Stomach smooth muscle (tissue), 2 donors: ENCODE measurements around the gene SLFNL1.

Experiments used
- H3K27ac ChIP-seq: one replicate; pipeline ENCODE4 v1.7.0; 2013; ENCODE audit warnings: mild to moderate bottlenecking, low read length, inconsistent platforms
- H3K27me3 ChIP-seq, 2 donors: one replicate each; pipeline ENCODE4 v1.7.0; 2013; ENCODE audit warnings: low read length in 2 of 2; ENCODE audit not compliant: insufficient read depth in 2 of 2, control insufficient read depth in 1 of 2
- H3K36me3 ChIP-seq, 2 donors: one replicate each; pipeline ENCODE4 v1.7.0; 2013; ENCODE audit warnings: low read length in 2 of 2; ENCODE audit not compliant: control insufficient read depth in 2 of 2, insufficient read depth in 2 of 2
- H3K4me1 ChIP-seq: one replicate; pipeline ENCODE4 v1.7.0; 2013; ENCODE audit warnings: low read length; ENCODE audit not compliant: control insufficient read depth, insufficient read depth
- H3K4me3 ChIP-seq, 2 donors: one replicate each; pipeline ENCODE4 v1.7.0; 2013; ENCODE audit warnings: low read length in 2 of 2
- H3K9ac ChIP-seq, 2 donors: one replicate each; pipeline ENCODE4 v1.7.0; 2013; ENCODE audit warnings: low read length in 2 of 2, mild to moderate bottlenecking in 1 of 2
- H3K9me3 ChIP-seq, 2 donors: one replicate each; pipeline ENCODE4 v1.7.0; 2013; ENCODE audit warnings: low read length in 2 of 2; ENCODE audit not compliant: control insufficient read depth in 2 of 2
- donor health status: healthy.
- donor health status: Pancreatic carcinoma.

The SLFNL1 gene

DNA sequence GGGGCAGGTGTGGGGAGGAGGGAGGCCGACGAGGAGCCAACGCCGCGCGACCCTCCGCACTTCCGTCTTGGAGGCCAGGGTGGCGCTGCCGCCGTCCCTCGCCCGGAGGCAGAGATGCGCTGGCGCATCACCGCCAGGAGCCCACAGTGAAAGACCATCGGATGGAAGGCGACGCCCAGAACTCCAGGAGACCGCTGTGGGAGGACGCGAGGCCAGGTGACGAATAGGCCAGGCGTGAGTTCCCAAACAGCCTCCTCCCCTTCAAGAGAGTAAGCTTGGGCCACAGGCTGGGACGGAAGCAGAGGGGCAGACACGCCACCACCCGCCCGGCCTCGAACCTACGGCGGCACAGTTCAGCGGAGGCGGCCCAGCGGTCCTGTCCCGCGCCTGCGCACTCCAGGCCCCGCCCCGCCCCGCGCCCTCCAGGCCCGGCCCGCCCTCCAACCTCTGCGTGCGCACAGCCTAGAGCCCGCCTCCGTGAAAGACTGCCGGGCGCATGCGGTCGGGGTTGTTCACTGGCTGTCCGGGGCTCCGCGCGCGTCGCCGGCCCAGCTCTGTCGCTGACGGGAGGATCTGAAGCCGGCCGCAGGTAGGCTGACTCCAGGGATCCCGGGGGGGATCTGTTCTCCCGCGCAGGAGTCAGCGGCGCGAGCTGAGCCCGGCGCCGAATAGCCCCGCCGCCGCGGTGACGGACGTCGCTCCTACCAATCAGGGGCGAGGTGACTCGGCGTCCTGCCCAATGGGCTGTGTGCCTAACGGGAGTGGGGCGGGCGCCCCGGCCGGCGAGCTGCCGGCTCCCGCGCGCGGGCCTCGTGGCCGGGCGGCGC, 42.1 kb downstream of the SLFNL1 start, which contains the start of gene CTPS1:
CTPS1 (plus strand) TSS at position 456 of the 827 bp plus-strand sequence. CDS start 3,595 bp downstream, outside the sequence.
- Histone ChIP-seq H3K4me3 (peak within 1 kb of the TSS; percentile 64 to 92), H3K27me3 (no peaks in the 10 kb centered on the region), H3K4me1 (peaks cover 30% of the 10 kb centered on the region), H3K9ac (peak within 1 kb of the TSS; percentile 70 to 96), H3K36me3 (peaks cover 0 to 2% of the 10 kb centered on the region in 2 donors), H3K9me3 (no peaks in the 10 kb centered on the region), H3K27ac (peak within 1 kb of the TSS; percentile 92)

DNA sequence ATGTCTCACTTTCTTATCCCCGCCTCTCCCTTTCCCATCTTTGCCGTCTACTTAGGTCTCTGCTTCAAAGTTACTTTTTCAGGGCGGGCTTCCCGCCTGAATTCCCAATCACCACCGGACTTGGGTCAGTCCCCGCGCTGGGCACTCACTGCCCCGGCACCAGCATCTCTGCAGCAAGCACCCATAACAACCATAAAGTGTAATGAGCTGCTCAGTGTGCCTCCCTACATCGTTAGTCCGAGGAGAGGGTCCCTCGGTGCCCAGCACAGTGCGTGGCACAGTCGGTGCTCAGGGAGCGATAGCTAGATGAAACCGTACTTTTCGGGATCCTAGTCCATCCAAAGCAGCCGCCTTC, 42.7 kb downstream of the SLFNL1 start:
- no peaks in the 10 kb centered on the region for H3K9me3 ChIP-seq
- H3K27me3 ChIP-seq: no peaks in the 10 kb centered on the region
- peaks cover 30% of the 10 kb centered on the region for H3K4me1 ChIP-seq
- peak overlapping the region; percentile 70 to 96 for H3K9ac ChIP-seq
- peak overlapping the region; percentile 64 to 92 for H3K4me3 ChIP-seq
- peak overlapping the region; percentile 92 for H3K27ac ChIP-seq
- H3K36me3 ChIP-seq: peaks cover 0 to 2% of the 10 kb centered on the region in 2 donors

DNA sequence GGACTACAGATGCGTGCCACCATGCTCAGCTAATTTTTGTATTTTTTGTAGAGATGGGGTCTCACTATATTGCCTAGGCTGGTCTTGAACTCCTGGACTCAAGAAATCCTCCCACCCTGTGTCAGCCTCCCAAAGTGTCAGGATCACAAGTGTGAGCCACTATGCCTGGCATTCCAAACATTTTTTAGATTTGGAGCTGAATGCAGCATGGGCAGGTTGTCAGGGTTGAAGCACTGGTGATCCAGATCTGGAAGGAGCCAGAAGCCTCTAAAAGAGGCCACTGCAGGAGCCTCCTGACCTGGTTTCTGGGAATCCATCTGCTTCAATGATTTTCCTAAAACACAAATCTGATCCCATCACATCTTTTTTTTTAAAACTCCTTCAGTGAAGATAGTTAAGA, 43.8 kb downstream of the SLFNL1 start:
- no peaks in the 10 kb centered on the region for H3K9me3 ChIP-seq
- H3K27ac ChIP-seq: no peak overlapping the region
- H3K36me3 ChIP-seq: no peaks in the 10 kb centered on the region
- H3K4me1 ChIP-seq: peaks cover 29% of the 10 kb centered on the region
- H3K9ac ChIP-seq: no peak overlapping the region
- no peak overlapping the region for H3K4me3 ChIP-seq
- H3K27me3 ChIP-seq: no peaks in the 10 kb centered on the region

GRCh38 chr1:40976952-40977690, 44.4 kb downstream of the SLFNL1 start:
- H3K4me1 ChIP-seq: peaks cover 26% of the 10 kb centered on the region
- H3K9me3 ChIP-seq: no peaks in the 10 kb centered on the region
- no peak overlapping the region for H3K4me3 ChIP-seq
- no peak overlapping the region for H3K9ac ChIP-seq
- H3K27ac ChIP-seq: no peak overlapping the region
- H3K36me3 ChIP-seq: no peaks in the 10 kb centered on the region
- H3K27me3 ChIP-seq: no peaks in the 10 kb centered on the region

DNA sequence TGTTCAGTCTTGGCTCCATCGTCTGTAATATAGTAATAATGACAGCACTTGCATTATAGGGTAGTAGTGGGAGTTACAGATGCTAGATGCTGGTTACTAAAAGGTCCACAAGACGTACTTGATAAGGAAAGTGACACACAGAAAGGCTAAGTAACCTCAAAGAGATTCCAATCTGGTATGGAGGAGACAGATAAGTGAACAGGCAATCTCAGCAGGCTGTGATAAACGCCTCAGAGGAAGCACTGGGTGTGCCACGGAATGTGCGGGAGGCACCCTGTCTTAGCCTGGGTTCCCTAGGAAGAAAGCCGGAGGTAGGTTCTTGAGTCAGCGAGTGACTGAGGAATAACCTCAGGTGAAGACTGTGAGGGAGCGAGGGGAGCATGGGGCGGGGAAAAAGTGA, 46.6 kb downstream of the SLFNL1 start:
- no peak overlapping the region for H3K27ac ChIP-seq
- peaks cover 6% of the 10 kb centered on the region for H3K4me1 ChIP-seq
- H3K9ac ChIP-seq: no peak overlapping the region
- H3K27me3 ChIP-seq: no peaks in the 10 kb centered on the region
- no peak overlapping the region for H3K4me3 ChIP-seq
- H3K36me3 ChIP-seq: no peaks in the 10 kb centered on the region
- H3K9me3 ChIP-seq: no peaks in the 10 kb centered on the region

GRCh38 chr1:40973912-40974311, 47.6 kb downstream of the SLFNL1 start:
- Histone ChIP-seq H3K4me1 (peaks cover 1% of the 10 kb centered on the region), H3K9me3 (no peaks in the 10 kb centered on the region), H3K27me3 (no peaks in the 10 kb centered on the region)

GRCh38 chr1:40971966-40972365, 49.6 kb downstream of the SLFNL1 start:
- Histone ChIP-seq H3K4me1 (peaks cover 4% of the 10 kb centered on the region), H3K9ac (no peak overlapping the region), H3K36me3 (no peaks in the 10 kb centered on the region), H3K27me3 (no peaks in the 10 kb centered on the region), H3K9me3 (no peaks in the 10 kb centered on the region), H3K4me3 (no peak overlapping the region), H3K27ac (no peak overlapping the region)

More at GRCh38 chr1:40973912-40974311, 47.6 kb downstream of the SLFNL1 start:
- Histone ChIP-seq H3K4me3 (no peak overlapping the region), H3K9ac (no peak overlapping the region), H3K27ac (no peak overlapping the region), H3K36me3 (no peaks in the 10 kb centered on the region)

GRCh38 chr1:40969445-40969844, 52.1 kb downstream of the SLFNL1 start:
- Histone ChIP-seq H3K36me3 (no peaks in the 10 kb centered on the region), H3K9me3 (no peaks in the 10 kb centered on the region), H3K9ac (no peak overlapping the region), H3K27me3 (no peaks in the 10 kb centered on the region), H3K27ac (no peak overlapping the region), H3K4me1 (peaks cover 4% of the 10 kb centered on the region), H3K4me3 (no peak overlapping the region)

GRCh38 chr1:40966417-40966816, 55.1 kb downstream of the SLFNL1 start:
- H3K9me3 ChIP-seq: no peaks in the 10 kb centered on the region
- no peak overlapping the region for H3K4me3 ChIP-seq
- no peaks in the 10 kb centered on the region for H3K27me3 ChIP-seq
- H3K36me3 ChIP-seq: no peaks in the 10 kb centered on the region
- no peak overlapping the region for H3K9ac ChIP-seq
- peaks cover 4% of the 10 kb centered on the region for H3K4me1 ChIP-seq
- H3K27ac ChIP-seq: no peak overlapping the region
